Measurements from ENCODE around the gene PMVK.

PMVK gene

GRCh38 chr1:154877370-154877974, 59.0 kb downstream of the PMVK start:
- DNase-seq = no peak

- no peak for DNase-seq
Measured at GRCh38 chr1:154876842-154877369, 59.6 kb downstream of the PMVK start.

Data from activated CD4-positive, alpha-beta T cell treated with anti-CD3 and anti-CD28 coated beads, Interleukin-2, amount 50 U/mL, for 1 hour (primary cell).